GM19455 (cell line): ENCODE results near the gene NMT1.
"Not testable (repeated sequence)": the region's sequence is repeated elsewhere in the genome, so short reads cannot be mapped to it uniquely, and the experiment has no call there.

Experiments
- ATAC-seq: cut with Tn5 transposase; IDR thresholded peaks from one replicate; pipeline ENCODE4 v1.9.1; 2021; ENCODE audit not compliant: unreplicated experiment

NMT1 gene

DNA sequence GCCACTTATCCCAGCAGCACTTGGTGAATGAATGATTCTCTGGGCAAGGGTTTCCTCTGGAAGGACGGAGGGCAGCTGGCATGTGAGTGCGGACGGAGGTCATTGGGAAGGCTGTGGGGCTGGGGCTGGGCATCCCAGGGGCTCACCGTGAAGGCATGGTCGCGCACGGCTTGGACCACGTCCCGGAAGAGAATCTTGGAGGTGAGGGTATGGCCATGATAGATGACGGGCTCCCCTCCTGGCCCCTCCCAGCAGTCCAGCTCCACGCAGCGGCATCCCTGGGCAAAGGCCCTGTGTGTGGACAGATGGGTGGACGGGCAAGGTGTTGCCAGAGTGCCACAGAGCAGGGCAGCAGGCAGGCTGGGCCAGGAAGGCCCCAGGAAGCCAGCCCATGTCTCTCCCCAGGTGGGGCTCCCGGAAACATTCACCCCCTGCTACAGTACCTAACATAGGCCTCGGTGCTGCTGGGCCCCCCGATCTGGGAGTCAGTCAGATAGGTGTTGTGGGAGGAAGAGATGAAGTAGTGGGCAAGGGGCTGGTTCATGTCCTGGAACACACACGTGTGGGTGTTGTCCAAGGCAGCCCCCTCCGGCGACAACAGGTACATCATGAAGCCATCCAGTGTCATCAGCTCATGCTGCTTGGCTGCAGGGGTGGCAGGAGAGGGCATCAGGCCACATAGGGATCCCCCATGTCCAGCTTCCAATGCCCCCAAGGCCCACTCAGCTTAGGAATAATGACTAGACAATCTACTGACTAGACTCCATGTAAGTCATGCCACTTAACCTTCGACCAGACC lies 56.9 kb downstream of the NMT1 start:
- no peak for ATAC-seq

DNA sequence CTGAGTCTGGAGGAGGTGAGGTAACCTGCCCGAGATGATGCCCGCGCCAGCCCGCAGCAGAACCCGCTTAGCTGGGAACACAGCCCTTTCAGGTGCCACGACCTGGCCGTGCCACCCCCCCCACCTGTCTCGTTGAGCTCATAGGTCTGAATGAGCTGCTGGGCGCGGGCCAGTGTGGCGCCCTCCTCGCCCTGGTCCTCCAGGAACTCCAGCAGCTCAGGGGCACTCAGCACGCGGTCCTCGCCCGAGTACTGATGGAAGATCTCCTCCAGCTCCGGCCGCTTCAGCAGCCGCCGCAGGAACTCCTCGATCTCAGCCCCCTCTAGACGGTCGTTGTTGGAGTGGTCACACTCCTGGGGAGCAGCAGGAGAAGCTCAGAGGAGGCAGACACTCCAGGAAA lies 57.6 kb downstream of the NMT1 start:
- no peak for ATAC-seq

DNA sequence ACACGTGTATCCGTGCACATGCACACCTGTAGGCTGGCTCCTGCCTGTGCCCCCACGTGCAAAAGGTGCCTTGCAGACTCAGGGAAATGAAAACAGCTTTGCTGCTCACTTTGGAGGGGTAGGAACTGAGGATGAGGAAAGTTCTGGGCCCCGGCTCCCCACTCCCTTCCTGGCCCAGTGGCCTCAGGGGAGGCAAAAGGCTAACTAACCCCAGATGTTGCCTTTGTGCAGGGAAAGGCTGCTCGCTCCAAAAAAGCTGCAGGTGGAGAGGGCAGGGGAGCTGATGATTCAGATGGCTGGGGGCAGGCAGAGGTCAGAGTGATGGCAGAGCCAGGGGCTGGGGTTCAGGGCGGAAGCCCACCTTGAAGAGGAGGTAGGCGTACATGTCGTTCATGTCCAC lies 58.8 kb downstream of the NMT1 start:
- no peak for ATAC-seq

DNA sequence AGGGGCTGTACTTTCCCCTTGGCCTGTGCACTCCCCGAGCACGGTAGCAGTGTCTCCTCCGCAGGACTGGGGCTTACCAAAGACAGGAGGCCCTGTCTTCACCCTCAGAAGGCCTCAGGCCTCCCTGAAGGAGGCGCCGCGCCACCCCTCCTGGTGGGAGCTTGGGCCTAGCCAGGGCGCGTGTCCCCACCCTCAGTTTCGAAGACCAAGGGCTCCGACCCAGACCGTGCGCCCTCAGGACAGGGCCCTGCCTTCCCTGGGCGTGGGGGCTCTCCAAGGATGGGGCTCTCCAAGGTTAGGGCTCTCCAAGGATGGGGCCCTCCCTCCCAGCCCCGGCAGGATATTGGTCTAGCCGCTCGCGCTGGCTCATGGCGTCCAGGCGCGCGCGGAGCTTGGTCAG lies 59.4 kb downstream of the NMT1 start:
- ATAC-seq = no peak

DNA sequence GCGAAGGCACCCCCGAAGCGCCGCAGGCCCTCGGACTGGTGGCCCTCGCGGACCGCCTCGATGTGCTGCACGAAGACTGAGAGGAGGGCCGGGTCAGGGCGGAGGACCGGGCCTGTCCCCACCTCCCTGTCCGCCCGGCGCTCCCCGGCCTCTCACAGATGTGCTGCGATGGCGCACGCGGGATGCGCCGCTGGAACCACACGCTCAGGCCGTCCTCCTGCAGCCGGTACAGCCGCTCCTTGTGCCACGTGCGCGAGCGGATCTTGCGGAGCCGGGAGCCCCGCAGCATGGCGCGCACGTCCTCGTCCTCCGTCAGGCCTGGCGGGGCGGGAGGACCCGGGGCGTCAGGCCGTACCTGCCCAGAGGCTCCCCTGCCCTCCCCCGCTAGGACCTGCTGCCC lies 59.9 kb downstream of the NMT1 start:
- ATAC-seq = no peak

DNA sequence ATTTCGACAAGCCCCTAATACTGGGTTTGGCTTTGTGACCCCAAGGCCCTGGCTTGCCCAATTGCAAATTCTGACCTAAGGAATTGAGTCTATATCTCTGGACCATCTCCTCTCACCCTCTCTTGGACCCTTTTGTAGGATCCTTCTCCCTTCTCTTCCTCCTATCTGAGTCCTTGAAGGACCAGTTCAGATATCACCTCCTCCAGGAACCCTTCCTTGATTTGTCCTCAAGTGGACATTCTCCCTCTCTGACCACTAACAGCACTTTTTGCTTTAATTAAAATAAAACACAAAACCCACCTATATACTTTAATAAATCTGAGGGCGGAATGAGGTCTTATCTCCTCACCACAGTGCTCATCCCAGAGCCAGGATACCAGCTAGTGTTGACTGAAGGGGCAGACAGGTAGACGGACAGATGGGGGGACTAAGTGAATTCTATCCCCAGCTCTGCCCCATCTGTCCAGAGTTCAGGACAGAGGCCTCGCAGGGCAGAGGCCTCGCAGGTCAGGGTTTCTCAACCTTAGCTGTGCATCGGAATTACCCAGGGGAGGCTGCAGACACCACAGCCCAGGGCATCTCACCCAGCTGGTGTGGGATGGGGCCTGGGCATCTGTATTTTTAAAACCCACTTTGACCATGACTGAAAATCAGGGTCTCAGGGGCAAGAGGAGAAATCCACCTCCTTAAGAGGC lies 62.1 kb downstream of the NMT1 start:
- no peak for ATAC-seq

DNA sequence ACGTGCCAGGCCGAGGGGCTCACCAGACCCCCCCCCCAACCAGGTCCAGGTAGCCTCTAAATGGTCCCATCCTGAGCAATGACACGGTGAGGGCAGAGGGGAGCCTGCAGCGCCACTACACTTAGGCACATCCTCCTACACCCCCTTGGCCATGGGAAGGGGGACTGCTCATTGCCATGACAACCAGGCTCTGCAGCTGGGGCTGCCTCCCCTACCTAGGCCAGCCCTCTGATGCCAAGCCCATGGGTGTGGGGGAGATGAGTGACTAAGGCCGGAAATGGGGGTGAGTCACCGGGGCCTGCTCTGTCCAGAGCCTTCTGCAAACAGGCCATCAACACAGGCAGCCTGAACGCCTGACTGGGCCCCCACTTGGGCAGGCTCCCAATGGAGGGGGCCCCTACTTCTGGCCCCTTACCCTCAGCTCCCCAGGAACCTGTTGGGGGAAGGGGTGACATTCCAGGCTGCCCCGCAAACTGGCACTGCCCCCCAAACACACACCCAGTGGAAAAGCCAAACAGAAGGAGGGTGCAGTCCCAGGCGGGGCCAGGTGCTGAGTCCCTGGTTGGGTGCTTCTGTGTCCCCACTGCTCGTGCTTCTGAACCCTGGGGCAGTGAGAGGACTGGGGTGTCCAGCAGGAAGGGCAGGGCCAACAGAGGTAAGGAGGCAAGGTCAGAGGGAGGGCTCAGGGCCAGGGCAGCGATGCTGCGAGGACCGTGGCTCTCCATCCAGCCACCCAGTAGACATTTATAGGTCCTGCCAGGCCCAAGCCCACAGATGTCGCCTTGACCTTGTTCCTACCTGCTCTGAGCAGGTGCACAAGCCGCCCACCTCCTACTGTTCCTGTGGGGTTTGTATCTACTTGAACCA lies 63.0 kb downstream of the NMT1 start:
- no peak for ATAC-seq

DNA sequence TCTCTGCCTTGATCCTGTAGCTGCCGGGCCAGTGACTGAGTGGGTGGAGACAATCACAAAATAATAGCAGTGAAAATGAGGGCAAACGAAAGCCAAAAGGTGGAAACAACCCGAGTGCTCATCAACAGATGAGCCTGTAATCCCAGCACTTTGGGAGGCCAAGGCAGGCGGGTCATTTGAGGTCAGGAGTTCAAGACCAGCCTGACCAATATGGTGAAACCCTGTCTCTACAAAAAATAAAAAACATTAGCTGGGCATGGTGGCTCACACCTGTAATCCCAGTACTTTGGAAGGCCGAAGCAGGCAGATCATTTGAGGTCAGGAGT lies 63.6 kb downstream of the NMT1 start:
- ATAC-seq = not testable (repeated sequence)

DNA sequence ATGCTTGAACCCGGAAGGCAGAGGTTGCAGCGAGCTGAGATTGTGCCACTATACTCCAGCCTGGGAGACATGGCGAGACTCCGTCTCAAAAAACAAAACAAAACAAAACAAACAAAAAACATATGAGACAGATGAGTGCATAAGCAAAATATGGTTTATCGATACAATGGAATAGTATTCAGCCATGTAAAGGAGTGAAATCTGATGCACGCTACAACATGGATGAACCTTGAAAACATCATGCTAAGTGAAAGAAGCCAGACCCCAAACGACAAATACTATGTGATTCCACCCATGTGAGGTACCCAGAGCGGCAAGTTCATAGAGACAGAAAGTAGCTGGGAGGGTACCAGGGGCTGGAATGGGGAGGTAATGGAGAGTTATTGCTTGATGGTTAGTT lies 64.4 kb downstream of the NMT1 start:
- no peak for ATAC-seq

DNA sequence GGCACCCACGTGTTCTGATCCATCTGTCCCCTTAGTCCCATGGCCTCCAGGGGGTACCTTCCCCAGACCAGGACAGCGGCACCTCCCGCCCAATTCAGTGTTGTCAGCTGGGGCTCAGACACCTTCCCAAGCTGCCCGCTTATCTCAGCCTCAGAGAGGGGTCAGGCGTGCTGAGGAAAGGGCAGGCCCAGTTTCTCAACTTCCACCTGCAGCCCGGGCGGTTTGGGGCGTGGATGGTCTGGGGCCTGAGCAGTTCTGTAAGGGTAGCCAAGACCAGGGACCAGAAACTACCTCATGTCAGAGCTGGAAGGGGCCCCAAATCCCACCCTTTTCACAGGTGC lies 66.1 kb downstream of the NMT1 start:
- no peak for ATAC-seq

DNA sequence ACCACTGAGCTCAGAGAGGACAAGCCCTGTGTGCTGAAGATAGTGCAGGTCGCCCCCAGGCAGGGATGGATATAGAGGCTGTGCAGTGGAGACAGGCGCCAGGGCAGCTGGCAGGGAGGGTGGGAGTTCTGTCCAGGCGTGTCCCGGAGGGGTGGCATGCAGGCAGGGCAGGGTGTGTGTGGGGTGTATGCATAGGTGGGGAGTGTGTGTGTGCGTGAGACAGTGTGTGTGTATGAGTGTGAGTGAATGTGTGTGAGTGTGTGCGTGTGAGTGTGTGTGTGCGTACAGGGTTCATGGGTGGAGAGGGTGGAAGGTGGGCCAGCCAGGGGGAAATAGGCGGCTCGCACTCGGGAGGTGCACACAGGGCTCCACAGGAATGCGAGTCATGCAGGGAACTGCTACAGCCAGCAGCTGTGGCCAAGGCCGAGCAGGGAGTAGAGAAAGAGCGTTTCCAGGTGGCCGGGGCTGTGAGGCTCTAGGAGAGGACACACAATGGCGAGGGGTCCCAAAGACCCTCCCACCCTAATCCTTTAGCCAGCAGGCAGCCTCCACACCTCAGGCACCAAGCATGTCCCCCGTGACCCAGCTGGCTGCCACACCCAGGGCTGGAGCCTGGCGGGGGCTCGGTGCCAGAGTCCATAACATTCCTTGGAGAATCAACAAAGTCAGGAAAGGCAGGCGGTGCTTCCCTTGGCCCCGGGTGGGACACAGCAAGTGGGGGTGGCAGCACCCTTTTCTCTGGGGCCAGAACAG lies 66.6 kb downstream of the NMT1 start:
- no peak for ATAC-seq

DNA sequence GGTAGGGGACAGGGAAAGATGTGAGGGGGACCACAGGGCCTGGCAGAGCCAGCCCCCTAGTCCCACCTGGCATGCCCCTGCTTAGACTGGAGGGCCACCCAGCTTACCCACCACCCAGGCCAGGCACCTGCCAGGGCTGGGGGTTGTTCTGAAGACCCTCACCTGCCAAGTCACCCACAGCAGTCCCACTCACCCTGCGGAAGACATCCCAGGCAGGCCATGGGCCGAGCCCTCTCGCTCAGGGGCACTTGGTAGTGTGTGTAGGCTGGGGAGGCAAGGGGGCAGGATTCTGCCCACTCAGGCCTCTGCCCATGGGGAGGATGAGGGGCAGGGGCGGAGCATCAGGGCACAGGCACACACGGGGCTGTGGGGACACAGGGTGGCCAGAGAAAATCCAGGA lies 67.2 kb downstream of the NMT1 start:
- no peak for ATAC-seq

DNA sequence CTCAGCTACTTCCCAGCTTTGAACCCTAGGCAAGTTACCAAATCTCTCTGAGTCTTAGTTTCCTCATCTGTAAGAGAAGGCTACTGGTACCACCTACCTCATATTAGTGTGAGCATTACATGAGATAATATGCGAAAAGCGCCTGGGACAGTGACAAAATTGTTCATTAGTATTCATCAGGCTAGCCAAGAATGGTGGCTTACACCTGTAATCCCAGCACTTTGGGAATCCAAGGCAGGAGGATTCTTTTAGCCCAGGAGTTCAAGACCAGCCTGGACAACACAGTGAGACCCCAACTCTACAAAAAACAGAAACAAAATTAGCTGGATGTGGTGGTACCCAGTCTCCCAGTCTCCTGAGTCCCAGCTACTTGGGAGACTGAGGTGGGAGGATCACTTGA lies 67.9 kb downstream of the NMT1 start:
- ATAC-seq = no peak

DNA sequence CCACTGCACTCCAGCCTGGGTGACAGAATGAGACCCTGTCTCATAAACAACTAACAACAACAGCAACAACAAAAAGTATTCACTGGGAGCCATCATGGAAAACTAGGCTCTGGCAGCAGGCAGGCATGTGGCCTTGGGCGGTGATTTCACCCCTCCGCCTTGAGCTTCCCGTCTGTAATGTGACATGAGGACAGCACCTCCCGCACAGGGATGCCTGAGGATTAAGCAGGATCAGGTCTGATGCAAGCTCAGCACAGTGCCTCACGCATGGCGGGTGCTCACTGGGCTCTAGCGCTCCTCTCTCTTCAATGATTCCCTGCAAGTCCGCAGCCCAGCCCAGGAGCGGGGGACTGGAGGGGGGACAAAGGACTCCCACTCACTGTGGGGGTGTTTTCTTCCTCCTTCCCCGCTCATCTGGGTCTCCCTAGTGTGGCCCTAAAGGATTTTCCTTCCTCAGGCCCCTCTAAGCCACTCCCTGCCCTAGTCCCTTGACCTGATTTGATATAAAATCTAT lies 68.4 kb downstream of the NMT1 start:
- no peak for ATAC-seq

DNA sequence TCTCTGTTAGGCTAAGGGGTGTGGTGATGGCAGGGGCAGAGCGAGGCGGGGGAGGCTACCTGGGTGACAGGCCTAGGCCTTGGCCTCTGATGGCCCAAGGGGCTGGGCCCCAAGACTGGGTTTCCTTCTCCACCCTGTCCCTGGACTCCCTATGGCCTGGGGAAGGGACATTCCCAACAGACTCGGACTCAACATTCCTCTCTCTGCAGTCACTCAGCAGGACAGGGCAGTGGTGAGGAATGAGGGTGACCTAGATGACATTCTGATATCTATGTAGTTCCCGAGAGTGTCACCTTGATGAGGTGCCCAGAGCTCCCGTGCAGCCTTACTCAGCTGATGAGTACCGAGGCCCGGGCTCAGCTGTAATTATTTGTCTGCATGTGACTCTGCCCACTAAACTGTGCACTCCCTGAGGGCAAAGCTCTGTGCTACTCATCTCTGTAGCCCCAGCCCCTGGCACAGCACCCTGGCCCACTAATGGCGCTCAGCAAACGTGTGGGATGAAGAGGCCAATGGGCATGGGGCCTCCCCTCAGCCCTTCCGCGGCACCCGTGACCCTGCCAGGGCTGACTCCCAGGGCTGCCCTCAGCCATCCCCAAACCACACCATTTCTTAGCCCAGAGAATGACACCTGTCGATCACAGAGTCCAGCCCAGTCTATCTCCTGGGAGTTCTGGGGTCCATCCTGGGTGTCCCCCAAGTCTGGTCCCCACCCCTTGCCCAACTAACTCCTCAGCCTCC lies 69.0 kb downstream of the NMT1 start:
- ATAC-seq = no peak

DNA sequence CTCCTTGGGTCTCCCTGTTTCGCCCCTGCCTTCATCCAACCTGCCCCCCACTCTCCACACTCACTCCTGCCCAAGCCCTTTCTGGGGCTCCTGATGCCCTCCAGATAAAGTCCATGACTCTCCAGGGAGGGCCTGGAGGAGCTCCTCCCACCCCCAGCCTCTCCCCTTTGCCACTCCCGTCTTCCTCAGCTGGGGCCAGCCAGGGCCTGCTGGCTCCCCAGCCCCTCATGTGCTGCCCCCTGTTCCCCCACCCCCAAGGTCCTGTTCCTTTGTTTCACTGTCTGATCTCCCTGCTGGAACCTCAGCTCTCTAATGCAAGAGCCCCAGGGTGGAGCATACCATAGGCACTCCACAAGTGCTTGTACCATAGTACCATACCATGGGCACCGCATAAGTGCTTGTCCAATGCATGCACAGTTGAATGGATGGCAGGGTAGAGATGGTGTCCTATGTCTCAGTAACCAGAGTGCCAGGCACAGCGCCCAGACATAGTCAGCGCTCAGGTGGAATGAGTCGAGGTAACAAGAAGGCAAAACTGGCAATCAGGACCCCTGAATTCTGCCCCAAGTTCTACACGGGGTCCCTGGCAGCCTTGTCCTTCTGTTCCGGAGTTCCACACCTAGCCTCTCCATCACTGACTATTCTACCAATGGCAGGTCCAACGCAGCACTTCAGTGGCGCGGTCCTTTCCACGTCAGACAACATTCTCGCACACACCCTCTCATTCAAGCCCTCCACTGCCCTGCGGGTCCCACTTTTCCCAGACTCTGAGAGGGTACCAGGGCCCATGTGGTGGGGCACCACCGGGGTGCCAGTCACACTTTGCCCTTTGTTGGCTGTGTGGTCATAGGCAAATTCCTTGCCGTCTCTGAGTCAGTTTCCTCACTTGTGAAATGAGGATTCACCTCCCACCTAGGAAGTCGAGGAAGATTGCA lies 69.8 kb downstream of the NMT1 start:
- ATAC-seq = no peak

DNA sequence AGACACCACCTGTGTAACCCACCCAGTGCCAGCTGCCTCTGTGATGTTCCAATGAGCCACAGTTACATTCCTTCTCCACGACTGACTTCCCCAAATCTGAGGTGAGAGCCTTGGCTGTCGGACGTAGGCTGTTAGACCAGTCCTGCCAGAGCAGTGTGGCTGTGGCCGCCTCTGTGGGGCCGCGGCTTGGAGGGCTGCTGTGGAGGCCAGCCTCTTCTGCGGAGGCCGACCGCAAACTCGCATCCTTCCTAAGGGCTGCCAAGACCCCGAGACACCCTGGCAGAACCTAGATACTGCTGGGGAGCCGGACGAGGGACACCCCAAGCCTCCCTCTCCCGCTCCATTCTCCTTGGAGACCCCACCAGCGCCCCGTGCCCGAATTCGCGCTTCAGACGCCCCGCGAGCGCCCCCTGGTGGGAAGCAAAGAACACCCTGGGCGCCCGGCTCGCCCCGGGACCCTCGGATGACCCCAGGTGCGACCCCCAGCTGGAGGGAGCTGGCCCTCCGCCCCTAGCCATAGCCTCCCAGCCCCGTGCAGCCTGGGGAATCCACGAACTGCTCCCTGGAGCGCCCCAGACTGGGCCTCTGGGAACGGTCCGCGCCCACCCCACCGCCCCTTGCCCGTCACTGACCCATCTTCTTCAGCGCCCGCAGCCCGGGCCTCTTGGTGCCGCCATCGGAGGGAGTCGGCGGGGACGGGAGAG lies 70.7 kb downstream of the NMT1 start:
- ATAC-seq = no peak

DNA sequence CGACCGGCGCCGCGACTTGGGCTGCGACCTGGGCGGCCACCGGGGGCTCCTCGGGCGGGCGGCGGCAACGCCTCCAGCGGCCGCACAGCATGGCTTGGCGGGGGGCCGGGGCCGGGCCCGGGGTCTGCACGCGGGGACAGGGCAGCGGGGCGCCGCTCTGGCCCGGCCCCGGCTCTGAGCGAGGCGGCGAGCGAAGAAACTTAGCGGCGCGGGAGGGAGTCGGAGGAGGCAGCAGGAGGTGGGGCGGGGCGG lies 71.1 kb downstream of the NMT1 start, which contains the start of gene PLCD3:
TSS of gene PLCD3 (minus strand) at position 196 of the 252 bp plus-strand sequence. CDS start at position 91, 105 bp downstream.
- ATAC-seq = no peak
